NCI-H187 (cell line): Measurements from ENCODE around the gene HHAT.

Experiments used
- DNase-seq, 2 experiments: peaks; one replicate each; lab custom pipeline; 2025; lab: John Stamatoyannopoulos, UW

The HHAT gene

GRCh38 chr1:210328746-210329503 is at the start of gene HHAT:
HHAT (plus strand) TSS chr1:210328902; CDS start chr1:210348976, 20,074 bp downstream.
- DNase-seq = no peak

DNA sequence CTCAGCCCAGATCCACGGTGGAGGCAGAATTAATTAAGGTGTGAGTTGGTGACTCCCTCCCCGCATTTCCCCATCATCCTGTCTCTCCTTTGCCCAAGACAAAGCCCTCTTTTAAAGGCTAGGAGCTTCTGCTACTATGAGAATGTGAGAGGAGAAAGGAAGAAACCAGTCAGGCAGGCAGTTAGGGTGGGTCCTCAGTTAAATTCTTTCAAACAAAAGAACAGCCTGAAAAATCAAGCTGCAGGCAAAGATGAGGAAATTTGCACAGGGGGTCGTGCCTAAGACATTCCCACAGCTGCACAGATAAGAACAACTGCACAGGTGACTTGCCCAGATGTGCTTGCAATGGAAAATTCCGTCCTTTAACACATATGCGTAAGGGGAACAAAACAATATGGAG is 48.5 kb upstream of the HHAT start:
- DNase-seq = no peak

GRCh38 chr1:210288116-210288515 is 40.6 kb upstream of the HHAT start:
- no peak for DNase-seq

- no peak for DNase-seq
Measured at GRCh38 chr1:210289248-210289647, 39.5 kb upstream of the HHAT start.

GRCh38 chr1:210291081-210291764 is 37.5 kb upstream of the HHAT start:
- no peak for DNase-seq

GRCh38 chr1:210291786-210292230 is 36.9 kb upstream of the HHAT start:
- no peak for DNase-seq

DNA sequence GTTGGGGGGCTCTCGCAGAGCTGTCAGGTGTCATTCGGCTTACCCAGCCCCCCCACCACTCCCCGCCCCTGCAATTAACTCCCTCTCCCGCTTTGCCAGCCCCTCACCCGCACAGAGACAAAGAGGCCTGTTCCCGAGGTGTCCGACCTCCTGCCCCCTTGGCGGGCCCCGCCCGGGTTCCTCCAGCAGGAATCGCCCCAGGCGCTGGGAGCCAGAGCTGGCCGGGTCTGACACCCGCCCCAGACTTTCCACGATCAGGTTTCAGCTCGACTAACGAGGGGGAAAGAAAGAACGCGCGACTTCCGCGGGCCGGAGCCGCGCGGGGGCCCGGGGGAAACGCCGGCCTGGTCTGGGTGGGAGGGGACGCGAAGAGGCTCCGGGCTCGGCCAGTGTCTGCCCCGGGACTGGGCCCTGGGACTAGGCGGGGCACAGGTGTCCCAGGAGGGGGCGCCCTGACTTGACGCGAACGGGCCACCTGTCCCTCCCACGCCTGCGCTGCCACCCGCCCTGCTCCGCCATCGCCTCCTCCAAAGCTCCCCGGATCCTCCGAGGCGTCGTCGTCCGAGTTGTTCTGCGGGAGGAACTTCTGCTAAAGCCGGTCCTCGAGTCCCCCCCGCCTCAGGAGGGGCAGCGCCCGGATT is 36.4 kb upstream of the HHAT start:
- peak in 1 of 2 experiments; percentile 1 for DNase-seq

DNA sequence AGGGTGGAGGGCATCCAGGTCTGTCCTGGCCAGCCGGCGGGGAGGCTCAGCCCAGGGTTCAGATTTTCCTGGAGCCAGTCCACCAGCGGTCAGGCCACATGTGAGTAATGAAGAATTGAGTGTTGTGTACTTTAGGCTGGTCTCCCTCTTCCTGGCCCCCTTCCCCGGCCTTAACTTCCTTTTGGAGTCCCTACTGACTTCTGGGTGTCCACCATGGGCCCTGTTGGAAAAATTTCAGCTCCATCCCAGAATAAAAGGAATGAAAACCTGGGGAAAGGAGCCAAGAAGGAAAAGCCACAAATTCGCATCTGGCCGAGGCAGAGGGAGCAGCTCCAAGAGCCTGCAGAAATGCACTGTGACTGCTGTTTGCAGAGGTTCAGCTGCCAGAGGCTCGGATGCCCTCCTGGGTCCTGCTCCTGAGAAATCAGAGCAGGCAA is 35.5 kb upstream of the HHAT start:
- DNase-seq = no peak

DNA sequence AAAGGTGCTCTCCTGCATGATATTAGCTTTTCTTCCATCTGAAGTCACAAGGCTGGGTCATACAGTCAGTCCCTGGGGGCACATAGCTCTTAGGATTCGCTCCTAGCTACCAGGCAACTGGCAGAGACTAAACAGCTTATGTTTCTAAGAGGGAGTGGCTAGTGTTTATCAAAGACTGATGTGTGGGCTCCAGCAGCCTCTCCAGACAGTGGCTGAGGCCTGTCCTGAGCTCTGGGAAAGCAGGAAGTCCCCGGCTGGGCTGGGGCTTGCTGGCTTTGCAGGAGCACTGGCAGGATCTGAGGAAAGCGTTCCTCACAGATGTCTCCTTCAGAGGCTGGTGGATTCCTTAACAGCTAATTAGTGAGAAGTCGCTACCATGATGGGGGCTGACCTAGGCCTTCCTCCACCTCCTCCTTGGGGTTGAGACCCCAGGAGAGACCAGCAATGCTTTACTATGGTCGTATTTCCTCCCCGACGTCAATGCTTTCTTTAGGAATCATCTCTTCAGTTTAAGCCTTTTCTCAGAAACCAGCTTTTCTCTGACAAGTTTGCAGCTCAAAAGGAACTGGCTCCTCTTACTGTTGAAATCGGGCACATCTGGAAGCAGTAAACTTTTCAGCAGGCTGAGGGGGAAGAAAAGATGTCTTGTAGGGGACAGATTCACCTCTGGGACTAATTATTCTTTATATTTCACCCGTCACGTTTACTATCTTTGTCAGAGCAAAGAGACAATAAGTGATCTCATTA is 33.5 kb upstream of the HHAT start:
- DNase-seq = peak; percentile 10 to 55

DNA sequence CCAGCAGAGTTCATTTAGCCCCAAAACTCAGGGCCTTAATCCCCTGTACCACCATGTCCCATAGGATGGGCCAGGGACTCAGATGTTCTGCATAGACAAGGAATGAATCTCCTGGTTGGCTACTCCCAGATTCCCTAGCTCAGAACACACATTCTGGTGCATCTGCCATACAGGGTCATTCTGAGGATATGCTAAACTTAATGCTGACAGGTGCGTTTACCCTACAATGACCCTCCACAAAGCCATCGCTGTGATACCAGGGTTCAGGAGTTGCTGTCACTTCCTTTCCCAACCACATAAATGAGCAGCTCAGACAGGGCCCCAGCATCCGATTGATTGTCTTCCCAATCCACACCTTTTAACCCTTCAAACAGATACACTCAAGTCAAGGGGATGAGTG is 32.0 kb upstream of the HHAT start:
- no peak for DNase-seq

DNA sequence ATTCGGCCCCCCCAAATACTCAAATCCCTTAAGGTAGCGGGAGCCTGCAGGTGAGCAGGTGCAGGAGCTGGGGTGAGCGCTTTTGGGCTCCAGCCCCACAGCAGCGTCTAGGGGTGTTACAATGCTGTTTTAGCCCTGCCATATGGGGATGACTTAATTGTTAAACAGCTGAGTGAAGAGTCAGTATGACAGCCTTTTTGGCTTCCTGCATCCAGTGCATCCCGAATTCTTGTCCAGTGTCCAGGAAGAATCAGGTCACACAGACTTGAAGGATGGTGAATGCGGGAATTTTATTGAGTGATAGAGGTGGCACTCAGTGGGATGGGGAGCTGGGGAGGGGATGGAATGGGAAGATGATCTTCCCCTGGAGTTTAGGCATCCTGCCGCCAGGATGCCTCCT is 30.4 kb upstream of the HHAT start:
- no peak for DNase-seq

GRCh38 chr1:210298936-210299335 is 29.8 kb upstream of the HHAT start:
- DNase-seq = no peak

GRCh38 chr1:210299501-210299900 is 29.2 kb upstream of the HHAT start:
- no peak for DNase-seq

- DNase-seq = no peak
Measured at GRCh38 chr1:210300923-210301614, 27.6 kb upstream of the HHAT start.

DNA sequence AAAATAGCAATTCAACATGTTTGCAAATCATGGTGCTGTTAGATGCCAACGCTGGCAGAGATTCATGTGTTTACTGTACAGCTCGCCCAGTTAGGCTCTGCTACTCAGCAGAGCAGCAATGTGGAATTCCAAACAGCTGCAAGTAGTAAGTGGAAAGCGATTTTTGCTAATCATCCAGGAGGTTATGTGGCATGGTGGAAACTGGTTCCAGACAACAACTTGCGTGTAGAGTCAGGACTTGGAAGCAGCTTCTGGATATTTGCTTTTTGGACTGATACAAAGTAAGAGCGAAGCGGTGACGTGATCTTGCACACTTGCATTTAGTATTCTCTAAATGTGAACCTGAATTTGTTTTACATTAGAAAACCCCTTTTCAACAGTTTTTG is 27.1 kb upstream of the HHAT start:
- no peak for DNase-seq

DNA sequence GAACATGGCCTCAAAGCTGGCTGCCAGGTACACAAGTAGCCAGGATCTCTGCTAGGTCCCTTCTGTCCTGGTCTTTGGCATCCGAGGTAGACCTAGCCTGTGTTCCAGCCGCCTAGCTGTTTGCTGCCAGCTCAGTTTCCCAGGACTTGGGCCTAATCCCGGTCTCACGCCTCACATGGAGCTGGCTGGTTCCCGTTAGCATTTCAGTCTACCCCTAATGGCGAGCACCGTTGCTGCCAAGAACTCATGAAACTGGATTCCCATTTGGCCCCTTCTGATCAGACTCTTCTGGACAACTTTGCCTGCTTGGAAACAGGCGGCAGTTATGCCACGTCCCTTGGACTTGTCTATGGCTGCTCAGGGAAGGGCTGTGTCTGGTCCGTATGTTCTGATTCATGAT is 26.2 kb upstream of the HHAT start:
- no peak for DNase-seq

DNA sequence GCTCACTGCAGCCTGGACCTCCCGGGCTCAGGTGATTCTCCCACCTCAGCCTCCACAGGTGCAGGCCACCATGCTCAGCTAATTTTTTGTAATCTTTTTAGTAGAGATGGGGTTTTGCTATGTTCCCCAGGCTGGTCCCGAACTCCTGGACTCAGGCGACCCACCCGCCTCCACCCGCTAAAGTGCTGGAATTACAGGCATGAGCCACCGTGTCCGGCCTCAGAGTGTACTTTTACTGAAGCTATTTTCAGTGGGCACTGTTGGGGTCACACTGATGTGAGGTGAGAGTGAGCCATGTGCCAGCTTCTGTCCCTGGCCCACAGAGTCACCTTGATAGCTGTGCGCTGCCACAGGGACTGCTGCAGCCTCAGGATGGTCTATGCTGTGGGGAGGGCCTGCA is 25.3 kb upstream of the HHAT start:
- no peak for DNase-seq

- DNase-seq = no peak
Measured at GRCh38 chr1:210310562-210311153, 18.0 kb upstream of the HHAT start.

- no peak for DNase-seq
Measured at GRCh38 chr1:210311726-210312493, 16.8 kb upstream of the HHAT start.

GRCh38 chr1:210313046-210313595 is 15.6 kb upstream of the HHAT start:
- no peak for DNase-seq
